HEK293 (cell line): Measurements from ENCODE around the gene INPP5D.

Source experiments
- CTCF ChIA-PET: fragments of 350-600 bp; formaldehyde crosslinking; extraction: SDS; loops from one replicate; lab custom pipeline; 2021; ENCODE audit warnings: antibody characterized with exemption; lab: Yijun Ruan, JAX
- POLR2A ChIA-PET: fragments of 300-600 bp; formaldehyde crosslinking; extraction: SDS; loops from one replicate; lab custom pipeline; 2020; ENCODE audit warnings: antibody characterized with exemption, inconsistent platforms; lab: Yijun Ruan, JAX
- H3K27ac ChIP-seq: fragments of 200-500 bp; sonication (Bioruptor generic); 2 replicates; pipeline ENCODE4 v1.5.1; 2014; ENCODE audit warnings: low read depth, low read length, control low read depth, inconsistent platforms; ENCODE audit errors: extremely low read depth
- H3K36me3 ChIP-seq, 2 experiments: fragments of 200-500 bp in 1 of 2; sonication (Bioruptor generic) in 1 of 2; 1 replicate in 1 of 2; 2 replicates in 1 of 2; pipeline ENCODE4 v1.5.1; 2014 to 2017; ENCODE audit warnings: inconsistent platforms in 2 of 2, low read length in 2 of 2; ENCODE audit not compliant: control insufficient read depth in 2 of 2, insufficient read depth in 1 of 2
- H3K4me1 ChIP-seq: fragments of 200-500 bp; sonication (Bioruptor generic); 2 replicates; pipeline ENCODE4 v1.5.1; 2014; ENCODE audit warnings: mild to moderate bottlenecking, low read length, inconsistent platforms; ENCODE audit not compliant: control insufficient read depth, insufficient read depth
- H3K4me3 ChIP-seq: 2 replicates; pipeline ENCODE4 v1.5.1; 2011; ENCODE audit warnings: low read depth, mild to moderate bottlenecking, control low read depth, low read length, moderate library complexity
- H3K9me3 ChIP-seq: fragments of 200-500 bp; sonication (Bioruptor generic); 2 replicates; pipeline ENCODE4 v1.5.1; 2014; ENCODE audit warnings: low read depth, low read length, inconsistent platforms; ENCODE audit not compliant: control insufficient read depth, insufficient read depth
- EGR2 ChIP-seq: fragments of 450-650 bp; formaldehyde crosslinking; IDR thresholded peaks from 2 replicates; pipeline ENCODE4 v1.5.1; 2016; ENCODE audit warnings: low read depth, missing biosample characterization, missing genetic modification characterization
- GLIS2 ChIP-seq: fragments of 450-650 bp; formaldehyde crosslinking; IDR thresholded peaks from 2 replicates; pipeline ENCODE4 v1.5.1; 2016; ENCODE audit warnings: missing biosample characterization, missing genetic modification characterization
- HIC1 ChIP-seq: fragments of 450-650 bp; formaldehyde crosslinking; IDR thresholded peaks from 2 replicates; pipeline ENCODE4 v1.5.1; 2016; ENCODE audit warnings: missing biosample characterization, missing genetic modification characterization
- SALL2 ChIP-seq: fragments of 450-650 bp; formaldehyde crosslinking; IDR thresholded peaks from 2 replicates; pipeline ENCODE4 v1.5.0; 2017; ENCODE audit warnings: missing biosample characterization, mild to moderate bottlenecking, missing genetic modification characterization, borderline replicate concordance
- WT1 ChIP-seq: fragments of 450-650 bp; formaldehyde crosslinking; IDR thresholded peaks from 2 replicates; pipeline ENCODE4 v1.5.1; 2016; ENCODE audit warnings: missing biosample characterization, missing genetic modification characterization
- ZBTB8A ChIP-seq: fragments of 450-650 bp; formaldehyde crosslinking; IDR thresholded peaks from 2 replicates; pipeline ENCODE4 v1.5.1; 2016; ENCODE audit warnings: missing biosample characterization, missing genetic modification characterization
- ZFHX2 ChIP-seq: fragments of 450-650 bp; formaldehyde crosslinking; conservative IDR thresholded peaks from 2 replicates; pipeline ENCODE4 v1.5.1; 2016; ENCODE audit warnings: missing biosample characterization, missing genetic modification characterization
- ZFP3 ChIP-seq: fragments of 450-650 bp; formaldehyde crosslinking; IDR thresholded peaks from 2 replicates; pipeline ENCODE4 v1.5.1; 2016; ENCODE audit warnings: low read depth, missing biosample characterization, missing genetic modification characterization
- ZNF571 ChIP-seq: fragments of 450-650 bp; formaldehyde crosslinking; IDR thresholded peaks from 2 replicates; pipeline ENCODE4 v1.5.0; 2017; ENCODE audit warnings: missing biosample characterization, missing genetic modification characterization
- ZNF621 ChIP-seq: fragments of 450-650 bp; formaldehyde crosslinking; IDR thresholded peaks from 2 replicates; pipeline ENCODE4 v1.5.1; 2017; ENCODE audit warnings: missing biosample characterization, missing genetic modification characterization
- ZNF624 ChIP-seq: fragments of 450-650 bp; formaldehyde crosslinking; IDR thresholded peaks from 2 replicates; pipeline ENCODE4 v1.5.1; 2017; ENCODE audit warnings: missing biosample characterization, missing genetic modification characterization
- ZNF704 ChIP-seq: fragments of 450-650 bp; formaldehyde crosslinking; IDR thresholded peaks from 2 replicates; pipeline ENCODE4 v1.5.1; 2016; ENCODE audit warnings: missing biosample characterization, missing genetic modification characterization
- ZNF785 ChIP-seq: fragments of 450-650 bp; formaldehyde crosslinking; IDR thresholded peaks from 2 replicates; pipeline ENCODE4 v1.5.1; 2016; ENCODE audit warnings: missing biosample characterization, missing genetic modification characterization
- ZNF791 ChIP-seq: fragments of 450-650 bp; formaldehyde crosslinking; IDR thresholded peaks from 2 replicates; pipeline ENCODE4 v1.5.1; 2016; ENCODE audit warnings: missing biosample characterization, missing genetic modification characterization
- TF ChIP-seq, protein P1 (sequence below): fragments of 450-650 bp; formaldehyde crosslinking; IDR thresholded peaks from 2 replicates; pipeline ENCODE4 v1.5.1; 2016; ENCODE audit warnings: missing biosample characterization, missing genetic modification characterization
- TF ChIP-seq, protein P2 (sequence below): fragments of 450-650 bp; formaldehyde crosslinking; IDR thresholded peaks from 2 replicates; pipeline ENCODE4 v1.5.1; 2016; ENCODE audit warnings: missing biosample characterization, missing genetic modification characterization

Gene INPP5D

GRCh38 chr2:233164967-233165366, 104.8 kb downstream of the INPP5D start:
- H3K9me3 ChIP-seq: no peaks in the 10 kb centered on the region
- no peak overlapping the region for H3K4me3 ChIP-seq
- ChIA-PET CTCF (no interaction called here), POLR2A (no interaction called here)
- H3K27ac ChIP-seq: no peak overlapping the region
- no peaks in the 10 kb centered on the region for H3K4me1 ChIP-seq
- peaks cover 0 to 13% of the 10 kb centered on the region in 2 experiments; a peak in 1 of 3 replicates for H3K36me3 ChIP-seq
- peak; percentile 62 for TF ChIP-seq ZFHX2 (tag by site-specific recombination)
- no peak for TF ChIP-seq ZNF571 (tag by site-specific recombination)
- TF ChIP-seq EGR2 (tag by site-specific recombination): peak; percentile 54; the same call in 1 of the 2 replicates

GRCh38 chr2:233165543-233165894, 105.4 kb downstream of the INPP5D start:
- TF ChIP-seq ZNF621 (tag by site-specific recombination) (no peak), ZNF785 (tag by site-specific recombination) (no peak), SALL2 (tag by site-specific recombination) (no peak), ZFP3 (tag by site-specific recombination) (no peak), WT1 (tag by site-specific recombination) (no peak), ZNF624 (tag by site-specific recombination) (no peak), GLIS2 (tag by site-specific recombination) (no peak), ZBTB8A (tag by site-specific recombination) (no peak), ZNF704 (tag by site-specific recombination) (no peak), ZNF791 (tag by site-specific recombination) (no peak), HIC1 (tag by site-specific recombination) (no peak)
- TF ChIP-seq, protein P1, sequence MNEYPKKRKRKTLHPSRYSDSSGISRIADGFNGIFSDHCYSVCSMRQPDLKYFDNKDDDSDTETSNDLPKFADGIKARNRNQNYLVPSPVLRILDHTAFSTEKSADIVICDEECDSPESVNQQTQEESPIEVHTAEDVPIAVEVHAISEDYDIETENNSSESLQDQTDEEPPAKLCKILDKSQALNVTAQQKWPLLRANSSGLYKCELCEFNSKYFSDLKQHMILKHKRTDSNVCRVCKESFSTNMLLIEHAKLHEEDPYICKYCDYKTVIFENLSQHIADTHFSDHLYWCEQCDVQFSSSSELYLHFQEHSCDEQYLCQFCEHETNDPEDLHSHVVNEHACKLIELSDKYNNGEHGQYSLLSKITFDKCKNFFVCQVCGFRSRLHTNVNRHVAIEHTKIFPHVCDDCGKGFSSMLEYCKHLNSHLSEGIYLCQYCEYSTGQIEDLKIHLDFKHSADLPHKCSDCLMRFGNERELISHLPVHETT: no peak
- TF ChIP-seq, protein P2, sequence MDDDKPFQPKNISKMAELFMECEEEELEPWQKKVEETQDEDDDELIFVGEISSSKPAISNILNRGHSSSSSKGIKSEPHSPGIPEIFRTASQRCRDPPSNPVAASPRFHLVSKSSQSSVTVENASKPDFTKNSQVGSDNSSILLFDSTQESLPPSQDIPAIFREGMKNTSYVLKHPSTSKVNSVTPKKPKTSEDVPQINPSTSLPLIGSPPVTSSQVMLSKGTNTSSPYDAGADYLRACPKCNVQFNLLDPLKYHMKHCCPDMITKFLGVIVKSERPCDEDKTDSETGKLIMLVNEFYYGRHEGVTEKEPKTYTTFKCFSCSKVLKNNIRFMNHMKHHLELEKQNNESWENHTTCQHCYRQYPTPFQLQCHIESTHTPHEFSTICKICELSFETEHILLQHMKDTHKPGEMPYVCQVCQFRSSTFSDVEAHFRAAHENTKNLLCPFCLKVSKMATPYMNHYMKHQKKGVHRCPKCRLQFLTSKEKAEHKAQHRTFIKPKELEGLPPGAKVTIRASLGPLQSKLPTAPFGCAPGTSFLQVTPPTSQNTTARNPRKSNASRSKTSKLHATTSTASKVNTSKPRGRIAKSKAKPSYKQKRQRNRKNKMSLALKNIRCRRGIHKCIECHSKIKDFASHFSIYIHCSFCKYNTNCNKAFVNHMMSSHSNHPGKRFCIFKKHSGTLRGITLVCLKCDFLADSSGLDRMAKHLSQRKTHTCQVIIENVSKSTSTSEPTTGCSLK (tag by site-specific recombination): no peak
- Histone ChIP-seq H3K27ac (no peak overlapping the region), H3K9me3 (no peaks in the 10 kb centered on the region), H3K4me1 (no peaks in the 10 kb centered on the region), H3K4me3 (no peak overlapping the region), H3K36me3 (peaks cover 0 to 13% of the 10 kb centered on the region in 2 experiments; a peak in 1 of 3 replicates)
- ChIA-PET CTCF (no interaction called here), POLR2A (no interaction called here)
